ENCODE measurements around the gene ARV1. TPM values are rescaled to one million over a fixed set of nuclear protein-coding genes. Genes with fewer than 3 reads are reported as not detected.
A peak's percentile ranks its signal among the peaks of the same experiment; 100 is the strongest.

ARV1 gene
- total RNA-seq (2022) (17.1 and 19.4 TPM in 2 replicates), Bru-seq, nascent RNA (percentile 86 among the genes with signal in this experiment), BruChase-seq, experiment 1, labeled RNA remaining after a 6-hour chase (percentile 71 among the genes with signal in this experiment), BruChase-seq, experiment 2, labeled RNA remaining after a 2-hour chase (percentile 70 among the genes with signal in this experiment)
- long read RNA-seq, transcript ARV1-201 (6 exons, 1,335 nt) = major isoform, 40 of 51 reads
- long read RNA-seq, partial matches to known transcripts = 1 of 51 reads
- long read RNA-seq, other reads (novel, unspliced or antisense) = 9 of 51 reads

DNA sequence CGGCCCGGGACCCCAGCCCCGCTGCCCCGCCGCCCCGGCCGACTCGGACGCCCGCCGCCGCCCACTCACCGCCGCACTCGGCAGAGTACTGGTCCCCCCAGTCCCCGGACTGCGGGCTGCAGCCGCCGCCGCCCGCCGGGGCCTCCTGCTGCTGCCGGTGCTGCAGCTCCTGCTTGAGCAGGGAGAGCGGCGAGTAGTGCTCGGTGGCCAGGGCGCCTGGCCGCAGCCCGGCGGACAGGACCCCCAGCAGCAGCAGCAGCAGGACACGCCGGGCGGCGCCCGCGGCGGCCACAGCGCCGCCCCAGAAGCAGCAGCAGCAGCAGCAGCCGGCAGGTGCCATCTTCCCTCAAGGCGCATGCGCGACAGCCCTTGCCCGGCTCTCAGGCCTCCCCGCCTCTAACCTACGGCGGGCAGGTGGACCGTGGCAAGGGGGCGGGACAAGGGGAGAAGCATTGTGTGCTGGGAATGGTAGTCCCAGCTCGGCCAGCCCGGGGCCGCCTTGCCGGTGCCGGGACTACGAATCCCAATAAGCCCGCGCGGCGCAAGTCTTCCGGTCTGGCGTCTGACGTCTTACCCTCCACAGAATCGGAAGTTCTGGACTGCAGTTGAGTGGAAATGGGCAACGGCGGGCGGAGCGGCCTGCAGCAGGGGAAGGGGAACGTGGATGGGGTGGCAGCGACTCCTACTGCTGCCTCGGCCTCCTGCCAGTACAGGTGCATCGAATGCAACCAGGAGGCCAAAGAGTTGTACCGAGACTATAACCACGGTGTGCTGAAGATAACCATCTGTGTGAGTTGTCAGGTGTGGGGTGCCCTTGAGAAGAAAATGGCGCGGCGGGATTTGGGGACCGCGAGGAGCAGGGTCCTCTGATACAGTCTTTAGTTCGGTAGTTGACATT, at the start of gene ARV1, which contains the start of gene TTC13:
Gene ARV1, plus strand, starts transcription at position 604 of the 898 bp plus-strand sequence. Its CDS starts 12 bp downstream, at position 616.
Gene TTC13, minus strand, starts transcription at position 371 of the 898 bp plus-strand sequence. Its CDS starts 31 bp downstream, at position 340.
- peak; percentile 100 for DNase-seq
- Mint-ChIP-seq H3K36me3 (ENCODE audit: insufficient read depth, unreplicated experiment) (peaks cover 10% of the 10 kb centered on the region), H3K4me3 (ENCODE audit: low read depth, unreplicated experiment) (no peak within 1 kb of the TSS), H3K27ac (ENCODE audit: unreplicated experiment) (peak within 1 kb of the TSS; percentile 88), H3K4me1 (ENCODE audit: low read depth, unreplicated experiment) (no peaks in the 10 kb centered on the region), H3K27me3 (ENCODE audit: unreplicated experiment) (no peaks in the 10 kb centered on the region), H3K9me3 (ENCODE audit: low read depth, unreplicated experiment) (no peaks in the 10 kb centered on the region)
- no TSS peak for BruUV-seq (replicated peaks)
- TF ChIP-seq, protein P1, sequence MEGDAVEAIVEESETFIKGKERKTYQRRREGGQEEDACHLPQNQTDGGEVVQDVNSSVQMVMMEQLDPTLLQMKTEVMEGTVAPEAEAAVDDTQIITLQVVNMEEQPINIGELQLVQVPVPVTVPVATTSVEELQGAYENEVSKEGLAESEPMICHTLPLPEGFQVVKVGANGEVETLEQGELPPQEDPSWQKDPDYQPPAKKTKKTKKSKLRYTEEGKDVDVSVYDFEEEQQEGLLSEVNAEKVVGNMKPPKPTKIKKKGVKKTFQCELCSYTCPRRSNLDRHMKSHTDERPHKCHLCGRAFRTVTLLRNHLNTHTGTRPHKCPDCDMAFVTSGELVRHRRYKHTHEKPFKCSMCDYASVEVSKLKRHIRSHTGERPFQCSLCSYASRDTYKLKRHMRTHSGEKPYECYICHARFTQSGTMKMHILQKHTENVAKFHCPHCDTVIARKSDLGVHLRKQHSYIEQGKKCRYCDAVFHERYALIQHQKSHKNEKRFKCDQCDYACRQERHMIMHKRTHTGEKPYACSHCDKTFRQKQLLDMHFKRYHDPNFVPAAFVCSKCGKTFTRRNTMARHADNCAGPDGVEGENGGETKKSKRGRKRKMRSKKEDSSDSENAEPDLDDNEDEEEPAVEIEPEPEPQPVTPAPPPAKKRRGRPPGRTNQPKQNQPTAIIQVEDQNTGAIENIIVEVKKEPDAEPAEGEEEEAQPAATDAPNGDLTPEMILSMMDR (IDR thresholded peaks at IDR 0.05; ENCODE audit: unreplicated experiment) = peak; percentile 34
- CTCF ChIA-PET = interaction anchor here (0.9 to 1.6 kb wide), 3 partner anchors 115 to 216 kb away, joined by 3 to 7 read pairs (median 5); no protein-coding TSS in a partner anchor
- intact Hi-C loops (cut with micrococcal nuclease; ENCODE audit: unreplicated experiment) = loop anchor here (2.0 to 10.0 kb wide), 5 partner anchors 62 to 346 kb away; partner anchors contain the start of gene C1orf198

DNA sequence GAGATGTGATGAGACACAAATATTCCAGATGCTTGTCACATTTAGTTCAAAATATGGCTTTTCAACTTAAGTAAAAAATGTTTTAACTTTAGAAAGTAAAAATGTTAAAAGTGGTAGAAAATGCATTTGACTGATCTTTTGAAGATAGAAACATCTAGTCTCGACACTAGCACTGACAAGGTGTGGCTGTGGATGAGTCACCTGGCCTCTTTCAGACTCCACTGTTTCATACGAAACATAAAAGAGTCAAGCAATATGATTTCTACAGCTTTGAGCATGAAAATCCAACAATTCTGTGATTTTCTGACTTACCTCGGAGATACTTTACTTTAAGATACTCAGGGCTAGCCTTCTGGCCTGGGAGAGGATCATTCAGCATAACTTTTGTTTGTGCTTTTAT, 47.9 kb upstream of the ARV1 start:
- DNase-seq = no peak
- no peak overlapping the region for H3K27ac Mint-ChIP-seq (ENCODE audit: unreplicated experiment)
- H3K27me3 Mint-ChIP-seq (ENCODE audit: unreplicated experiment) = no peaks in the 10 kb centered on the region
- intact Hi-C loops (cut with micrococcal nuclease; ENCODE audit: unreplicated experiment) = no loop called here
- TF ChIP-seq, protein P1 (IDR thresholded peaks at IDR 0.05; ENCODE audit: unreplicated experiment) = no peak
- H3K4me3 Mint-ChIP-seq (ENCODE audit: low read depth, unreplicated experiment) = no peak overlapping the region
- no peaks in the 10 kb centered on the region for H3K9me3 Mint-ChIP-seq (ENCODE audit: low read depth, unreplicated experiment)
- CTCF ChIA-PET = no interaction called here
- H3K4me1 Mint-ChIP-seq (ENCODE audit: low read depth, unreplicated experiment) = no peaks in the 10 kb centered on the region
- no TSS peak for BruUV-seq (replicated peaks)
- H3K36me3 Mint-ChIP-seq (ENCODE audit: insufficient read depth, unreplicated experiment) = peaks cover 5% of the 10 kb centered on the region

DNA sequence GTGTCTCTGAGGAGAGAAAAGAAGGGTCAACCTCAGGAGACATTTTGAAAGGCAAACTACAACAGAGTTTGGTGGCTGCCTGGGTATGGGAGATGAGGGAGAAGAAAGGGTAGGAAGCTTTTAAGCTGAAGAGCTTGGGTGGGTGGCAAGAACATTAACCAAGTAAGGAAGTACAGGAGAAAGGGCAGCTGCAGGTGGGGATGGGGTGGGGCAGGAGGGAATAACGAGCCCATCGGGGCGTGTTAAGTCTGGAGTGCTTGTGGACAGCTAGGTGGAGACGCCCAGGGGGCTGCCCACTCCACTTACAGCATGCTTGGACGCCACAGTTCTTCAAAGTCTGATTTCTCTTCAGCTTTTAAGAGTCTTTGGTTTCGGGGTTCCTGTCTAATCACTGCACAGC, 43.0 kb upstream of the ARV1 start:
- CTCF ChIA-PET = no interaction called here
- no peak for DNase-seq
- intact Hi-C loops (cut with micrococcal nuclease; ENCODE audit: unreplicated experiment) = no loop called here
- H3K4me1 Mint-ChIP-seq (ENCODE audit: low read depth, unreplicated experiment) = no peaks in the 10 kb centered on the region
- H3K36me3 Mint-ChIP-seq (ENCODE audit: insufficient read depth, unreplicated experiment) = no peaks in the 10 kb centered on the region
- TF ChIP-seq, protein P1 (IDR thresholded peaks at IDR 0.05; ENCODE audit: unreplicated experiment) = no peak
- no TSS peak for BruUV-seq (replicated peaks)
- no peak overlapping the region for H3K27ac Mint-ChIP-seq (ENCODE audit: unreplicated experiment)
- H3K9me3 Mint-ChIP-seq (ENCODE audit: low read depth, unreplicated experiment) = no peaks in the 10 kb centered on the region
- H3K27me3 Mint-ChIP-seq (ENCODE audit: unreplicated experiment) = no peaks in the 10 kb centered on the region
- no peak overlapping the region for H3K4me3 Mint-ChIP-seq (ENCODE audit: low read depth, unreplicated experiment)

DNA sequence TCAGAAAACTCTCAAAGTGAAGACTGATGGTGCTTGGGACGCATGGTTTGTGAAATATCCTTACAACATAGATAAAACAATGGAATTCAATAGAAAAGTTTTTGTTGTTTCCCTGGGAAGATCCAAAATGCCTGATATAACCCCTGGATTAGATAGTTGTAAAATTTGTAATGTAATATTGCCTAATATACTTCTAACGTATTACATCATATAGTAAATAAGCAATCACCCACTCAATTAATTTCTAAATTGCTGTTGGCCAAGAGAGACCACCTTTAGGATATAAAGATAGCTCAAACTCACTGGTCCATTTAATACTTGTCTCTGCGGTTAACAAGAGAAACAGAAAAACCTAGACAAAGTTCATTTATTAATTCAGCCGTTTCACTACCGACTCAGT, 42.4 kb upstream of the ARV1 start:
- Mint-ChIP-seq H3K4me1 (ENCODE audit: low read depth, unreplicated experiment) (no peaks in the 10 kb centered on the region), H3K9me3 (ENCODE audit: low read depth, unreplicated experiment) (no peaks in the 10 kb centered on the region), H3K27ac (ENCODE audit: unreplicated experiment) (no peak overlapping the region), H3K27me3 (ENCODE audit: unreplicated experiment) (no peaks in the 10 kb centered on the region), H3K4me3 (ENCODE audit: low read depth, unreplicated experiment) (no peak overlapping the region), H3K36me3 (ENCODE audit: insufficient read depth, unreplicated experiment) (no peaks in the 10 kb centered on the region)
- no peak for DNase-seq
- CTCF ChIA-PET = no interaction called here
- intact Hi-C loops (cut with micrococcal nuclease; ENCODE audit: unreplicated experiment) = no loop called here
- TF ChIP-seq, protein P1 (IDR thresholded peaks at IDR 0.05; ENCODE audit: unreplicated experiment) = no peak
- no TSS peak for BruUV-seq (replicated peaks)

All from Calu3 (cell line).